GM12878 (cell line): Measurements from ENCODE around the gene RAMP1. TPM values are rescaled to one million over a fixed set of nuclear protein-coding genes. Genes with fewer than 3 reads are reported as not detected.

Source experiments
- ATAC-seq: fragments of 200-7000 bp; cut with Tn5 transposase; 3 replicates; pipeline ENCODE4 v1.9.1; 2020; ENCODE audit warnings: mild to moderate bottlenecking, moderate library complexity
- BruUV-seq: library from RNA; stranded (reverse); fragments of 400-500 nt; replicated peaks from 2 replicates; lab custom pipeline; 2021; lab: Mats Ljungman, UMichigan
- CTCF ChIA-PET: fragments of 300-600 bp; sonication (Branson Sonifier 250); formaldehyde crosslinking; extraction: SDS; loops from one replicate; lab custom pipeline; 2021; ENCODE audit warnings: inconsistent platforms; lab: Yijun Ruan, JAX
- POLR2A ChIA-PET: fragments of 350-600 bp; formaldehyde crosslinking; extraction: SDS; loops from one replicate; lab custom pipeline; 2021; ENCODE audit warnings: inconsistent platforms; lab: Charles Lee
- RAD21 ChIA-PET: fragments of 300-600 bp; sonication (Branson Sonifier 250); formaldehyde crosslinking; loops from one replicate; lab custom pipeline; 2023; ENCODE audit warnings: antibody characterized with exemption; ENCODE audit not compliant: unreplicated experiment; lab: Charles Lee
- SMC1A ChIA-PET: fragments of 300-600 bp; sonication (Branson Sonifier 250); formaldehyde crosslinking; loops from one replicate; lab custom pipeline; 2023; ENCODE audit not compliant: unreplicated experiment, uncharacterized antibody; lab: Charles Lee
- DNase-seq: peaks from one replicate; pipeline ENCODE4 v3.0.0-alpha.2; 2011; ENCODE audit warnings: low read depth, low spot score
- FAIRE-seq: peaks from 3 replicates; lab custom pipeline; 2011; peaks lifted over from hg19 to GRCh38; lab: Jason Lieb, UNC
- H2AFZ ChIP-seq: 2 replicates; pipeline ENCODE4 v1.6.0; 2011; ENCODE audit warnings: low read depth, low read length, control low read depth; ENCODE audit not compliant: control insufficient read depth
- H3K27ac ChIP-seq: 2 replicates; pipeline ENCODE4 v1.5.1; 2011; ENCODE audit warnings: control low read depth; ENCODE audit not compliant: control insufficient read depth, insufficient read depth
- H3K27me3 ChIP-seq, 2 experiments: replicated peaks in 1 of 2; 2 replicates each; pipeline versions ENCODE4 v1.6.0 to v1.6.1; 2011; ENCODE audit warnings: low read length in 1 of 2; ENCODE audit not compliant: control insufficient read depth in 2 of 2, insufficient read depth in 2 of 2
- H3K36me3 ChIP-seq, 2 experiments: 2 replicates each; pipeline ENCODE4 v1.5.1; 2011; ENCODE audit warnings: low read length in 1 of 2; ENCODE audit not compliant: control insufficient read depth in 2 of 2, insufficient read depth in 2 of 2
- H3K4me1 ChIP-seq: 2 replicates; pipeline ENCODE4 v1.6.1; 2011; ENCODE audit warnings: mild to moderate bottlenecking, low read length, moderate library complexity, mixed read lengths; ENCODE audit not compliant: control insufficient read depth, insufficient read depth
- H3K4me2 ChIP-seq: 2 replicates; pipeline ENCODE4 v1.6.0; 2011; ENCODE audit warnings: control low read depth; ENCODE audit not compliant: control insufficient read depth, insufficient read depth
- H3K4me3 ChIP-seq: fragments of 200-600 bp; sonication (generic); 2 replicates; pipeline ENCODE4 v1.5.1; 2016
- H3K79me2 ChIP-seq: 2 replicates; pipeline ENCODE4 v1.6.0; 2011; ENCODE audit warnings: low read length; ENCODE audit not compliant: control insufficient read depth, insufficient read depth
- H3K9ac ChIP-seq: 2 replicates; pipeline ENCODE4 v1.8.0; 2011; ENCODE audit warnings: low read length, control low read depth, mixed read lengths; ENCODE audit not compliant: control insufficient read depth, insufficient read depth
- H3K9me3 ChIP-seq: replicated peaks from 3 replicates; pipeline ENCODE4 v1.5.1; 2011; ENCODE audit warnings: mild to moderate bottlenecking, low read length; ENCODE audit not compliant: control insufficient read depth, insufficient read depth
- H4K20me1 ChIP-seq: 2 replicates; pipeline ENCODE4 v1.6.0; 2011; ENCODE audit not compliant: control insufficient read depth, insufficient read depth
- BACH1 ChIP-seq: fragments of 450-650 bp; IDR thresholded peaks from 2 replicates; pipeline ENCODE4 v1.6.1; 2017; ENCODE audit warnings: mild to moderate bottlenecking, borderline replicate concordance
- DPF2 ChIP-seq: fragments of 450-650 bp; IDR thresholded peaks from 2 replicates; pipeline ENCODE4 v1.6.1; 2017; ENCODE audit warnings: mild to moderate bottlenecking
- EP300 ChIP-seq, 2 experiments: fragments of 150-350 bp in 1 of 2; IDR thresholded peaks; 2 replicates each; pipeline ENCODE4 v1.6.1; 2011 to 2012; ENCODE audit warnings: low read depth in 2 of 2, low read length in 2 of 2, borderline replicate concordance in 1 of 2, improper control_type of control experiment in 1 of 2, inconsistent platforms in 1 of 2; ENCODE audit not compliant: control insufficient read depth in 1 of 2
- ESRRA ChIP-seq: IDR thresholded peaks from 2 replicates; pipeline ENCODE4 v1.6.1; 2012; ENCODE audit warnings: mild to moderate bottlenecking, low read length, improper control_type of control experiment
- HSF1 ChIP-seq: fragments of 150-350 bp; IDR thresholded peaks from 2 replicates; pipeline ENCODE4 v1.6.1; 2014; ENCODE audit warnings: mild to moderate bottlenecking, low read depth, low read length
- KAT2A ChIP-seq: conservative IDR thresholded peaks from 2 replicates; pipeline ENCODE4 v1.6.1; 2011; ENCODE audit warnings: low read depth, low read length; ENCODE audit not compliant: control insufficient read depth
- MYC ChIP-seq: IDR thresholded peaks from 2 replicates; pipeline ENCODE4 v1.6.1; 2011; ENCODE audit warnings: mild to moderate bottlenecking, low read length, moderate library complexity, inconsistent platforms; ENCODE audit not compliant: insufficient read depth, insufficient replicate concordance, insufficient read length, severe bottlenecking
- NFIC ChIP-seq: IDR thresholded peaks from 2 replicates; pipeline ENCODE4 v1.6.1; 2012; ENCODE audit warnings: low read depth, mild to moderate bottlenecking, inconsistent platforms, low read length, moderate library complexity
- NRF1 ChIP-seq: conservative IDR thresholded peaks from 2 replicates; pipeline ENCODE4 v1.6.1; 2011; ENCODE audit warnings: mild to moderate bottlenecking, low read depth, low read length, improper control_type of control experiment
- PRDM15 ChIP-seq: fragments of 450-650 bp; formaldehyde crosslinking; IDR thresholded peaks from 2 replicates; pipeline ENCODE4 v1.4.0; 2020; ENCODE audit warnings: mild to moderate bottlenecking, moderate library complexity
- RB1 ChIP-seq: fragments of 450-650 bp; formaldehyde crosslinking; IDR thresholded peaks from 2 replicates; pipeline ENCODE4 v1.6.1; 2017; ENCODE audit warnings: mild to moderate bottlenecking, borderline replicate concordance
- SIN3A ChIP-seq: IDR thresholded peaks from 2 replicates; pipeline ENCODE4 v1.6.1; 2012; ENCODE audit warnings: low read depth, low read length, improper control_type of control experiment
- TAF1 ChIP-seq: IDR thresholded peaks from 2 replicates; pipeline ENCODE4 v1.6.1; 2011; ENCODE audit warnings: mild to moderate bottlenecking, low read depth, low read length, borderline replicate concordance
- TCF7 ChIP-seq: IDR thresholded peaks from 2 replicates; pipeline ENCODE4 v1.6.1; 2014; ENCODE audit warnings: antibody characterized with exemption, borderline replicate concordance
- USF2 ChIP-seq: IDR thresholded peaks from 2 replicates; pipeline ENCODE4 v1.6.1; 2011; ENCODE audit warnings: low read depth, low read length, improper control_type of control experiment, borderline replicate concordance
- WGBS: methylation state at CpG from one replicate; pipeline ENCODE4 v1.1.6; 2016; ENCODE audit warnings: low lambda C conversion rate; ENCODE audit not compliant: insufficient replicate concordance, insufficient coverage; ENCODE audit errors: missing lambda C conversion rate; 5-methylcytosine and 5-hydroxymethylcytosine counted together
- in situ Hi-C: fragments of 300-500 bp; cut with MboI; formaldehyde crosslinking; loops from 9 replicates; pipeline ENCODE4 v1.14.3; 2018; ENCODE audit warnings: mixed read lengths
- intact Hi-C: fragments of 100-400 bp; cut with micrococcal nuclease; formaldehyde crosslinking; loops from one replicate; pipeline ENCODE4 v1.14.2; 2022; ENCODE audit not compliant: unreplicated experiment
- polyA plus RNA-seq, 11 experiments: library from polyadenylated mRNA; depleted of rRNA in 4 of 11; unstranded in 6 of 11; stranded (reverse) in 5 of 11; fragments of >200 nt; fragmentation: Nextera tagmentation in 4 of 11; fragmentation: Illumina TruSeq in 1 of 11; extraction: Ambion mirVana in 4 of 11; extraction: Trizol in 1 of 11; gene quantifications; 1 replicate in 1 of 11; 2 replicates in 10 of 11; pipeline versions ENCODE4 v1.2.1 to v1.2.3, GENCODE V29; 2011 to 2016; ENCODE audit warnings: inconsistent platforms in 2 of 11, missing spikeins in 2 of 11, low read depth in 1 of 11
- total RNA-seq, 4 experiments: library from RNA; depleted of rRNA in 3 of 4; stranded (reverse); fragments of >200 nt in 3 of 4; fragmentation: Illumina TruSeq in 1 of 4; extraction: Trizol in 1 of 4; gene quantifications; 2 replicates each; pipeline versions ENCODE4 v1.2.1 to v1.2.3, GENCODE V29; 2013 to 2021

The RAMP1 gene
- total and polyA plus RNA-seq, 10 of the 15 experiments (the other 5 are each of a cell fraction or from before 2014, with no cell fraction given), result 0.11 to 0.19 (median 0.12) TPM; not detected in 7

- H3K27ac ChIP-seq, result no peak overlapping the region
- H3K9me3 ChIP-seq, result no peaks in the 10 kb centered on the region
- ChIA-PET SMC1A (no interaction called here), RAD21 (no interaction called here), POLR2A (no interaction called here), CTCF (no interaction called here)
- no TSS peak for BruUV-seq
- peak; percentile 21; the same call in 1 of the 3 replicates for ATAC-seq
- H3K4me1 ChIP-seq, result peaks cover 5% of the 10 kb centered on the region; the same call in 1 of the 2 replicates
- H2AFZ ChIP-seq, result no peak overlapping the region
- H3K4me2 ChIP-seq, result no peak overlapping the region
- 48% methylated on average over 6 of the region's 7 CpGs for WGBS
- H3K79me2 ChIP-seq, result no peaks in the 10 kb centered on the region
- no peak overlapping the region for H3K4me3 ChIP-seq
- DNase-seq, result no peak
- no peak for FAIRE-seq
- in situ Hi-C loops, result no loop called here
- no peak overlapping the region for H3K9ac ChIP-seq
- H3K27me3 ChIP-seq, result no peaks in the 10 kb centered on the region; a peak in 2 of 4 replicates
- intact Hi-C loops, result no loop called here
- H4K20me1 ChIP-seq, result no peaks in the 10 kb centered on the region
- no peaks in the 10 kb centered on the region for H3K36me3 ChIP-seq
- no peak for TF ChIP-seq TCF7
- no peak for TF ChIP-seq HSF1
- no peak for TF ChIP-seq NFIC
- no peak for TF ChIP-seq USF2
- no peak for TF ChIP-seq ESRRA
- TF ChIP-seq NRF1, result no peak
- TF ChIP-seq KAT2A, result no peak
- no peak for TF ChIP-seq EP300 (IDR thresholded peaks at IDR 0.05; ENCODE audit: borderline replicate concordance in 1 of 2, control insufficient read depth in 1 of 2, low read depth in 2 of 2, low read length in 2 of 2)
- TF ChIP-seq DPF2, result no peak
- no peak for TF ChIP-seq MYC
- no peak for TF ChIP-seq BACH1
- no peak for TF ChIP-seq TAF1
- TF ChIP-seq RB1, result no peak
- no peak for TF ChIP-seq PRDM15 (CRISPR knock-in tag)
- no peak for TF ChIP-seq SIN3A
These were observed 6.2 kb downstream of the RAMP1 start for GRCh38 chr2:237865623-237866041.
